Endothelial cell of umbilical vein (primary cell): ENCODE data around the gene EXOC3. TPM values are rescaled to one million over a fixed set of nuclear protein-coding genes. Genes with fewer than 3 reads are reported as not detected.

Source experiments
- BruUV-seq: library from RNA; stranded (reverse); fragments of 400-500 nt; replicated peaks from 2 replicates; lab custom pipeline; 2021; lab: Mats Ljungman, UMichigan
- CTCF ChIA-PET: fragments of 300-600, 350-600 bp; sonication (Branson Sonifier 250); formaldehyde crosslinking; loops from one replicate; lab custom pipeline; 2021; ENCODE audit warnings: antibody characterized with exemption, inconsistent platforms; lab: Charles Lee
- POLR2A ChIA-PET: fragments of 300-600, 350-600 bp; sonication (Branson Sonifier 250); formaldehyde crosslinking; loops from one replicate; lab custom pipeline; 2021; ENCODE audit warnings: antibody characterized with exemption, inconsistent platforms; lab: Charles Lee
- DNase-seq: peaks from one replicate; pipeline ENCODE4 v3.0.0-alpha.2; 2011; ENCODE audit warnings: low read depth, low spot score
- FAIRE-seq: peaks from 2 replicates; lab custom pipeline; 2011; peaks lifted over from hg19 to GRCh38; lab: Jason Lieb, UNC
- H2AFZ ChIP-seq: 2 replicates; pipeline ENCODE4 v1.6.0; 2012; ENCODE audit warnings: low read depth, low read length, control low read depth, inconsistent platforms
- H3K27ac ChIP-seq: 2 replicates; pipeline ENCODE4 v1.5.1; 2011; ENCODE audit warnings: low read depth, mild to moderate bottlenecking, control low read depth, low read length, moderate library complexity; ENCODE audit not compliant: insufficient read depth
- H3K27me3 ChIP-seq, 2 experiments: 2 replicates each; pipeline versions ENCODE4 v1.6.0 to v1.6.1; 2011; ENCODE audit warnings: low read length in 2 of 2, mixed read lengths in 1 of 2; ENCODE audit not compliant: control insufficient read depth in 2 of 2, insufficient read depth in 2 of 2
- H3K36me3 ChIP-seq, 2 experiments: 2 replicates in 1 of 2; 3 replicates in 1 of 2; pipeline ENCODE4 v1.5.1; 2011; ENCODE audit warnings: low read length in 2 of 2, mild to moderate bottlenecking in 1 of 2, moderate library complexity in 1 of 2; ENCODE audit not compliant: control insufficient read depth in 2 of 2, insufficient read depth in 2 of 2; ENCODE audit errors: extremely low read depth in 1 of 2
- H3K4me1 ChIP-seq: 3 replicates; pipeline ENCODE4 v1.5.1; 2011; ENCODE audit warnings: mild to moderate bottlenecking, low read length; ENCODE audit not compliant: control insufficient read depth, insufficient read depth; ENCODE audit errors: extremely low read depth
- H3K4me2 ChIP-seq: 2 replicates; pipeline ENCODE4 v1.6.1; 2011; ENCODE audit warnings: low read length, control low read depth, mixed read lengths; ENCODE audit not compliant: insufficient read depth
- H3K4me3 ChIP-seq, 3 experiments: fragments of 200-600 bp in 1 of 3; sonication (generic), shearing (Covaris generic) in 1 of 3; replicated peaks in 1 of 3; 2 replicates each; pipeline ENCODE4 v1.5.1; 2011 to 2016; ENCODE audit warnings: control low read depth in 3 of 3, low read length in 3 of 3, mild to moderate bottlenecking in 2 of 3, inconsistent platforms in 1 of 3, low read depth in 1 of 3, moderate library complexity in 1 of 3; ENCODE audit not compliant: insufficient read depth in 1 of 3
- H3K79me2 ChIP-seq: 2 replicates; pipeline ENCODE4 v1.6.0; 2012; ENCODE audit warnings: low read length, inconsistent platforms; ENCODE audit not compliant: control insufficient read depth, insufficient read depth
- H3K9ac ChIP-seq: replicated peaks from 2 replicates; pipeline ENCODE3; 2011; ENCODE audit warnings: low read length, control low read depth; ENCODE audit not compliant: insufficient read depth; ENCODE audit errors: extremely low read depth
- H3K9me1 ChIP-seq: replicated peaks from 3 replicates; pipeline ENCODE4 v1.6.0; 2011; ENCODE audit warnings: mild to moderate bottlenecking, low read length; ENCODE audit not compliant: control insufficient read depth, insufficient read depth; ENCODE audit errors: extremely low read depth
- H3K9me3 ChIP-seq: replicated peaks from 2 replicates; pipeline ENCODE4 v1.5.1; 2012; ENCODE audit warnings: low read length, inconsistent platforms; ENCODE audit not compliant: control insufficient read depth, insufficient read depth
- H4K20me1 ChIP-seq: replicated peaks from 2 replicates; pipeline ENCODE3; 2011; ENCODE audit warnings: mild to moderate bottlenecking, low read length; ENCODE audit not compliant: control insufficient read depth, insufficient read depth; ENCODE audit errors: extremely low read depth
- EZH2 ChIP-seq: IDR thresholded peaks from 2 replicates; pipeline ENCODE4 v1.6.1; 2012; ENCODE audit warnings: borderline replicate concordance, low read depth, mild to moderate bottlenecking, moderate library complexity, low read length, inconsistent platforms; ENCODE audit not compliant: severe bottlenecking
- FOS ChIP-seq: IDR thresholded peaks from 2 replicates; pipeline ENCODE4 v1.6.1; 2011; ENCODE audit warnings: mild to moderate bottlenecking, low read length, moderate library complexity, borderline replicate concordance; ENCODE audit not compliant: insufficient read depth
- GATA2 ChIP-seq: IDR thresholded peaks from 2 replicates; pipeline ENCODE4 v1.7.0; 2011; ENCODE audit warnings: low read depth, mild to moderate bottlenecking, moderate library complexity, mixed read lengths, low read length; ENCODE audit not compliant: insufficient read length, insufficient read depth
- JUN ChIP-seq: IDR thresholded peaks from 2 replicates; pipeline ENCODE4 v1.6.1; 2011; ENCODE audit warnings: borderline replicate concordance, low read depth; ENCODE audit not compliant: insufficient read length, insufficient read depth
- MYC ChIP-seq: IDR thresholded peaks from one replicate; pipeline ENCODE4 v1.6.1; 2011; ENCODE audit warnings: mild to moderate bottlenecking, low read depth, low read length
- POLR2A ChIP-seq: IDR thresholded peaks from 2 replicates; pipeline ENCODE4 v1.6.1; 2012; ENCODE audit warnings: low read depth, mild to moderate bottlenecking, control low read depth, low read length
- POLR2AphosphoS5 ChIP-seq: IDR thresholded peaks from 2 replicates; pipeline ENCODE4 v1.6.1; 2012; ENCODE audit warnings: low read depth, mild to moderate bottlenecking, control low read depth, low read length, moderate library complexity; ENCODE audit not compliant: insufficient read depth
- dilution Hi-C: fragments of 300-500 bp; cut with MboI; formaldehyde crosslinking; loops from one replicate; pipeline ENCODE4 v1.15.0; 2019; ENCODE audit warnings: low sequenced_read_pairs; ENCODE audit not compliant: extremely low pct_ligation_motif_present
- intact Hi-C: fragments of 100-400 bp; cut with micrococcal nuclease; formaldehyde crosslinking; loops from one replicate; pipeline ENCODE4 v1.10.0; 2022
- polyA plus RNA-seq, 4 experiments: library from polyadenylated mRNA; depleted of rRNA in 3 of 4; stranded (reverse) in 3 of 4; unstranded in 1 of 4; fragments of >200 nt; gene quantifications; 2 replicates each; pipeline versions ENCODE4 v1.2.1 to v1.2.3, GENCODE V29; 2011 to 2012; ENCODE audit warnings: missing spikeins in 1 of 4
- total RNA-seq: library from RNA; stranded (reverse); gene quantifications from 2 replicates; pipeline ENCODE4 v1.2.3, GENCODE V29; 2021
- TF ChIP-seq, protein P1 (sequence below): IDR thresholded peaks from 2 replicates; pipeline ENCODE4 v1.6.1; 2011; ENCODE audit not compliant: insufficient read depth, insufficient read length
- TF ChIP-seq, protein P2 (sequence below), 2 donors: IDR thresholded peaks; 1 replicate in 1 of 2; 2 replicates in 1 of 2; pipeline ENCODE4 v1.5.1; 2011; ENCODE audit warnings: low read length in 2 of 2, mild to moderate bottlenecking in 2 of 2, moderate library complexity in 2 of 2, control low read depth in 1 of 2, inconsistent platforms in 1 of 2, low read depth in 1 of 2; ENCODE audit not compliant: insufficient read depth in 1 of 2; ENCODE audit errors: extremely low read depth in 1 of 2

EXOC3 gene
- total and polyA plus RNA-seq, 2 donors (not counting 3 experiments of a cell fraction or from before 2014, with no cell fraction given): 26.4 to 52.9 TPM

GRCh38 chr5:463301-463700 is 20.3 kb downstream of the EXOC3 start:
- FAIRE-seq (no peak), DNase-seq (no peak)
- Histone ChIP-seq H2AFZ (no peak overlapping the region), H3K4me3 (no peak overlapping the region), H3K4me1 (no peaks in the 10 kb centered on the region), H3K4me2 (no peak overlapping the region), H3K27me3 (no peaks in the 10 kb centered on the region), H3K9me1 (no peaks in the 10 kb centered on the region), H3K27ac (no peak overlapping the region), H3K9me3 (no peaks in the 10 kb centered on the region), H4K20me1 (no peaks in the 10 kb centered on the region), H3K9ac (no peak overlapping the region), H3K79me2 (no peaks in the 10 kb centered on the region), H3K36me3 (peaks cover 5 to 36% of the 10 kb centered on the region in 2 experiments)
- dilution Hi-C loops: no loop called here
- intact Hi-C loops: no loop called here
- BruUV-seq: no TSS peak
- ChIA-PET CTCF (interaction anchor here (1.5 kb wide), 1 partner anchor 32 kb away, joined by 3 read pairs; no protein-coding TSS in a partner anchor), POLR2A (no interaction called here)
- no peak for TF ChIP-seq FOS
- no peak for TF ChIP-seq POLR2A
- no peak for TF ChIP-seq JUN
- no peak for TF ChIP-seq MYC
- TF ChIP-seq EZH2: no peak
- TF ChIP-seq, protein P1, sequence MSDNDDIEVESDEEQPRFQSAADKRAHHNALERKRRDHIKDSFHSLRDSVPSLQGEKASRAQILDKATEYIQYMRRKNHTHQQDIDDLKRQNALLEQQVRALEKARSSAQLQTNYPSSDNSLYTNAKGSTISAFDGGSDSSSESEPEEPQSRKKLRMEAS: no peak
- no peak for TF ChIP-seq GATA2
- TF ChIP-seq, protein P2, sequence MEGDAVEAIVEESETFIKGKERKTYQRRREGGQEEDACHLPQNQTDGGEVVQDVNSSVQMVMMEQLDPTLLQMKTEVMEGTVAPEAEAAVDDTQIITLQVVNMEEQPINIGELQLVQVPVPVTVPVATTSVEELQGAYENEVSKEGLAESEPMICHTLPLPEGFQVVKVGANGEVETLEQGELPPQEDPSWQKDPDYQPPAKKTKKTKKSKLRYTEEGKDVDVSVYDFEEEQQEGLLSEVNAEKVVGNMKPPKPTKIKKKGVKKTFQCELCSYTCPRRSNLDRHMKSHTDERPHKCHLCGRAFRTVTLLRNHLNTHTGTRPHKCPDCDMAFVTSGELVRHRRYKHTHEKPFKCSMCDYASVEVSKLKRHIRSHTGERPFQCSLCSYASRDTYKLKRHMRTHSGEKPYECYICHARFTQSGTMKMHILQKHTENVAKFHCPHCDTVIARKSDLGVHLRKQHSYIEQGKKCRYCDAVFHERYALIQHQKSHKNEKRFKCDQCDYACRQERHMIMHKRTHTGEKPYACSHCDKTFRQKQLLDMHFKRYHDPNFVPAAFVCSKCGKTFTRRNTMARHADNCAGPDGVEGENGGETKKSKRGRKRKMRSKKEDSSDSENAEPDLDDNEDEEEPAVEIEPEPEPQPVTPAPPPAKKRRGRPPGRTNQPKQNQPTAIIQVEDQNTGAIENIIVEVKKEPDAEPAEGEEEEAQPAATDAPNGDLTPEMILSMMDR (IDR thresholded peaks at IDR 0.05; ENCODE audit: extremely low read depth in 1 of 2, insufficient read depth in 1 of 2, low read depth in 1 of 2, low read length in 2 of 2): no peak
- TF ChIP-seq POLR2AphosphoS5: no peak
